CD8-positive, alpha-beta memory T cell (primary cell): Measurements from ENCODE around the gene PDLIM5. TPM values are rescaled to one million over a fixed set of nuclear protein-coding genes. Genes with fewer than 3 reads are reported as not detected.

Experiments
- CTCF ChIA-PET: fragments of 350-600 bp; sonication (Branson Sonifier 250); formaldehyde crosslinking; loops from one replicate; lab custom pipeline; 2021; ENCODE audit warnings: antibody characterized with exemption; lab: Charles Lee
- POLR2A ChIA-PET: fragments of 350-600 bp; sonication (Branson Sonifier 250); formaldehyde crosslinking; loops from one replicate; lab custom pipeline; 2021; ENCODE audit warnings: antibody characterized with exemption; lab: Charles Lee
- DNase-seq, 5 donors: peaks; one replicate each; pipeline versions ENCODE4 v3.0.0 to v3.0.0-alpha.2; 2020 to 2022; ENCODE audit warnings: mixed read lengths in 1 of 5
- H3K27ac ChIP-seq: one replicate; pipeline ENCODE4 v1.7.0; 2013; ENCODE audit warnings: low read depth, mild to moderate bottlenecking, low read length, moderate library complexity
- H3K27me3 ChIP-seq: 2 replicates; pipeline ENCODE4 v1.7.0; 2013; ENCODE audit warnings: low read length, mild to moderate bottlenecking; ENCODE audit not compliant: insufficient read depth, poor library complexity, severe bottlenecking
- H3K36me3 ChIP-seq: 2 replicates; pipeline ENCODE4 v1.7.0; 2013; ENCODE audit warnings: mild to moderate bottlenecking, low read length, moderate library complexity; ENCODE audit not compliant: insufficient read depth
- H3K4me1 ChIP-seq: 2 replicates; pipeline ENCODE4 v1.7.0; 2013; ENCODE audit warnings: mild to moderate bottlenecking, low read length, moderate library complexity; ENCODE audit not compliant: insufficient read depth
- H3K4me3 ChIP-seq: 2 replicates; pipeline ENCODE4 v1.7.0; 2013; ENCODE audit warnings: mild to moderate bottlenecking, low read length
- H3K9me3 ChIP-seq: 2 replicates; pipeline ENCODE4 v1.7.0; 2013; ENCODE audit warnings: mild to moderate bottlenecking, low read length
- H3K27ac Mint-ChIP-seq, 8 donors: one replicate each; pipeline ENCODE4 v1.8.0; 2020 to 2021; ENCODE audit warnings: mixed read lengths in 8 of 8, mild to moderate bottlenecking in 6 of 8, inconsistent platforms in 3 of 8, moderate library complexity in 3 of 8
- H3K27me3 Mint-ChIP-seq, 2 donors: one replicate each; pipeline ENCODE4 v1.8.0; 2020 to 2021; ENCODE audit warnings: mixed read lengths in 2 of 2, mild to moderate bottlenecking in 1 of 2, moderate library complexity in 1 of 2
- H3K36me3 Mint-ChIP-seq, 3 donors: one replicate each; pipeline ENCODE4 v1.8.0; 2020 to 2021; ENCODE audit warnings: mixed read lengths in 3 of 3, inconsistent platforms in 1 of 3, mild to moderate bottlenecking in 1 of 3
- H3K4me1 Mint-ChIP-seq, 3 donors: one replicate each; pipeline ENCODE4 v1.8.0; 2020 to 2021; ENCODE audit warnings: mixed read lengths in 3 of 3, inconsistent platforms in 1 of 3, mild to moderate bottlenecking in 1 of 3
- H3K4me3 Mint-ChIP-seq, 7 donors: one replicate each; pipeline ENCODE4 v1.8.0; 2020 to 2021; ENCODE audit warnings: mixed read lengths in 7 of 7, mild to moderate bottlenecking in 6 of 7, moderate library complexity in 4 of 7, inconsistent platforms in 2 of 7
- H3K9me3 Mint-ChIP-seq, 5 donors: one replicate each; pipeline ENCODE4 v1.8.0; 2020 to 2022; ENCODE audit warnings: mixed read lengths in 5 of 5, mild to moderate bottlenecking in 3 of 5, moderate library complexity in 2 of 5, inconsistent platforms in 1 of 5
- polyA plus RNA-seq: library from polyadenylated mRNA; unstranded; fragments of 300-500 nt; fragmentation: Illumina TruSeq; gene quantifications from one replicate; pipeline ENCODE4 v1.2.3, GENCODE V29; 2021
- total RNA-seq, 2 experiments: library from RNA; stranded (reverse); gene quantifications; one replicate each; pipeline ENCODE4 v1.2.3, GENCODE V29; 2021

Gene PDLIM5
- total and polyA plus RNA-seq, 3 experiments from 2014 or later: 27.0 to 50.2 (median 27.4) TPM

DNA sequence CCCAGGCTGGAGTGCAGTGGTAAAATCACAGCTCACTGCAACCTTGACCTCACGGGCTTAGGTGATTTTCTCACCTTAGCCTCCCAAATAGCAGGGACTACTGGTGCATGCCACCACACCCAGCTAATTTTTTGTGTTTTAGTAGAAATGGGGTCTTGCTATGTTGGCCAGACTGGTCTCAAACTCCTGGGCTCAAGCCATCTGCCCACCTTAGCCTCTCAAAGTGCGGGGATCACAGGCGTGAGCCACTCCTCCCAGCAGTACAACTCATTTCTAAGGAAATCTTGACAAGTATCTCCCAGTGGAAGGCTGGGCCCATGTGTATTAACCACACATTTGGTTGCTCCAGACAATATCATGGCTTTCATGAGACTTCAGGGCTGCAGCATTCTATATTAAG is 20.4 kb upstream of the PDLIM5 start:
- Mint-ChIP-seq H3K27ac (no peak overlapping the region), H3K9me3 (peaks cover 6 to 12% (median 8%) of the 10 kb centered on the region in 5 donors), H3K4me3 (no peak overlapping the region), H3K4me1 (no peaks in the 10 kb centered on the region), H3K27me3 (peaks cover 4 to 10% of the 10 kb centered on the region in 2 donors), H3K36me3 (peaks cover 0 to 9% (median 0%) of the 10 kb centered on the region in 3 donors)
- H3K36me3 ChIP-seq: no peaks in the 10 kb centered on the region
- DNase-seq: no peak
- no peak overlapping the region for H3K27ac ChIP-seq
- H3K4me1 ChIP-seq: no peaks in the 10 kb centered on the region
- no peaks in the 10 kb centered on the region for H3K9me3 ChIP-seq
- POLR2A ChIA-PET: no interaction called here
- CTCF ChIA-PET: interaction anchor here (1.7 kb wide), 1 partner anchor 24 kb away, joined by 4 read pairs; no protein-coding TSS in a partner anchor
- H3K4me3 ChIP-seq: no peak overlapping the region
- no peaks in the 10 kb centered on the region for H3K27me3 ChIP-seq

DNA sequence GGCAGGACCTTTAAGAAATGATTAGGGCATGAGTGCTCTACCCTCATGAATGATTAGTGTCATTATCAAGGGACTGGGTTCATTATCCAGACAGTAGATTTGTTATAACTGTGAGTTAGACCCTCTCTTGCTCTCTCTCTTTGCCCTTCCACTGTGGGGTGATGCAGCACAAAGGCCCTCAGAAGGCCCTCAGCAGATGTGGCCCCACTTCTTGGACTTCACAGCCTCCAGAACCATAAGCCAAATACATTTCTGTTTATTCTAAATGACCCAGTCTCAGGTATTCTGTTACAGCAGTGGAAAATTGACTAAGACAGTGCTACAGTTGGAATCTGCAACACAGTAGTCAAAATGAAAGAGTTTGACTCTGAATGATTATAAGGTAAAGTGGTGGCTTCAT is 17.2 kb upstream of the PDLIM5 start:
- CTCF ChIA-PET: no interaction called here
- Mint-ChIP-seq H3K9me3 (peaks cover 0 to 2% (median 2%) of the 10 kb centered on the region in 5 donors), H3K27me3 (peaks cover 9 to 20% of the 10 kb centered on the region in 2 donors), H3K36me3 (peaks cover 0 to 4% (median 0%) of the 10 kb centered on the region in 3 donors), H3K4me1 (peaks cover 0 to under 1% (median 0%) of the 10 kb centered on the region in 3 donors), H3K4me3 (no peak overlapping the region), H3K27ac (no peak overlapping the region)
- Histone ChIP-seq H3K9me3 (no peaks in the 10 kb centered on the region), H3K4me1 (no peaks in the 10 kb centered on the region), H3K4me3 (no peak overlapping the region), H3K27me3 (no peaks in the 10 kb centered on the region), H3K27ac (no peak overlapping the region), H3K36me3 (no peaks in the 10 kb centered on the region)
- no peak for DNase-seq
- POLR2A ChIA-PET: no interaction called here

DNA sequence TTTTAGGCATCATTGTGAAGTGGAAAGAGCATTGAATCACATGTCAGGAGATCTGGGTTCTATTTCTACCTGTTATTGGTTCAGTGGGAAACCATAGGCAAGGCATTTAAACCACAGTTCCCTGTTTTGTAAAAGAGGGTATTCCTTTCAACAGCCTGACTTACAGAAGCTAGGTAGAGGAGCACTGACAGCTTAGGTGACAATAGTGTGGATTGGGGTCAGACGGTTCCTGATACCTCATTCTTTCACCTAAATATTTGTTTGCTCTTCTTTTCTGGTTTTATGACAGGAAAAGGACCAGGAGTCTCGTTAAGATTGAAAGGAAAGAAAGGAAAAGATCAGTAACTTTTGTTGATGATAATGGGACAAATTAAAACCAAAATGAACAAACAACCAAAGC is 15.9 kb upstream of the PDLIM5 start:
- H3K9me3 ChIP-seq: no peaks in the 10 kb centered on the region
- ChIA-PET POLR2A (no interaction called here), CTCF (no interaction called here)

DNA sequence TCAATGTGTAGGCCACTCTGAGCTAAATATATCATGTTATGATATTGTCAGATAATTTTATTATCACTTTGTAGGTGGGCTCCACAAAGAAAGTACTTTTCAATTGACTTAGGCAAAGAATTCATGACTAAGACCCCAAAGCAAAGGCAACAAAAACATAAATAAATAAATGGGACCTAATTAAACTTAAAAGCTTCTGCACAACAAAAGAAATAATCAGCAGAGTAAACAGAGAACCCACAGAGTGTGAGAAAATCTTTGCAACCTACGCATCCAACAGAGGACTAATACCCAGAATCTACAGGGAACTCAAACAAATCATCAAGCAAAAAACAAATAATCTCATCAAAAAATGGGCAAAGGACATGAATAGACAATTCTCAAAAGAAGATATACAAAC is 15.2 kb upstream of the PDLIM5 start:
- Mint-ChIP-seq H3K27ac (no peak overlapping the region), H3K36me3 (peaks cover 0 to 4% (median 0%) of the 10 kb centered on the region in 3 donors), H3K4me1 (peaks cover 0 to 3% (median 0%) of the 10 kb centered on the region in 3 donors), H3K4me3 (no peak overlapping the region), H3K27me3 (peaks cover 9 to 20% of the 10 kb centered on the region in 2 donors), H3K9me3 (peaks cover 0 to 2% (median 2%) of the 10 kb centered on the region in 5 donors)
- H3K4me1 ChIP-seq: no peaks in the 10 kb centered on the region
- no peaks in the 10 kb centered on the region for H3K36me3 ChIP-seq
- H3K9me3 ChIP-seq: no peaks in the 10 kb centered on the region
- H3K4me3 ChIP-seq: no peak overlapping the region
- no peak for DNase-seq
- ChIA-PET CTCF (no interaction called here), POLR2A (no interaction called here)
- no peak overlapping the region for H3K27ac ChIP-seq
- H3K27me3 ChIP-seq: no peaks in the 10 kb centered on the region

More for the DNA sequence above, 15.9 kb upstream of the PDLIM5 start:
- Mint-ChIP-seq H3K4me1 (peaks cover 0 to 3% (median 0%) of the 10 kb centered on the region in 3 donors), H3K4me3 (no peak overlapping the region), H3K36me3 (peaks cover 0 to 4% (median 0%) of the 10 kb centered on the region in 3 donors), H3K27me3 (peaks cover 9 to 20% of the 10 kb centered on the region in 2 donors), H3K27ac (no peak overlapping the region), H3K9me3 (peaks cover 0 to 2% (median 2%) of the 10 kb centered on the region in 5 donors)
- no peaks in the 10 kb centered on the region for H3K4me1 ChIP-seq
- DNase-seq: no peak
- no peaks in the 10 kb centered on the region for H3K36me3 ChIP-seq
- H3K27ac ChIP-seq: no peak overlapping the region
- H3K4me3 ChIP-seq: no peak overlapping the region
- H3K27me3 ChIP-seq: no peaks in the 10 kb centered on the region

- H3K9me3 Mint-ChIP-seq: peaks cover 0 to under 1% (median 0%) of the 10 kb centered on the region in 5 donors
- no peaks in the 10 kb centered on the region for H3K9me3 ChIP-seq
- POLR2A ChIA-PET: no interaction called here
- peaks cover 8 to 17% of the 10 kb centered on the region in 2 donors for H3K27me3 Mint-ChIP-seq
- no peaks in the 10 kb centered on the region for H3K4me1 ChIP-seq
- no peak overlapping the region for H3K4me3 ChIP-seq
- no peak for DNase-seq
- H3K4me3 Mint-ChIP-seq: no peak overlapping the region
- H3K4me1 Mint-ChIP-seq: peaks cover 0 to 3% (median 0%) of the 10 kb centered on the region in 3 donors
- H3K27ac Mint-ChIP-seq: no peak overlapping the region
- CTCF ChIA-PET: no interaction called here
- no peaks in the 10 kb centered on the region for H3K36me3 ChIP-seq
- H3K27ac ChIP-seq: no peak overlapping the region
- no peaks in the 10 kb centered on the region for H3K27me3 ChIP-seq
- peaks cover 0 to under 1% (median 0%) of the 10 kb centered on the region in 3 donors for H3K36me3 Mint-ChIP-seq
Observed at GRCh38 chr4:94439606-94440005, 12.1 kb upstream of the PDLIM5 start.

GRCh38 chr4:94441838-94442237 is 9.9 kb upstream of the PDLIM5 start:
- Histone ChIP-seq H3K36me3 (no peaks in the 10 kb centered on the region), H3K4me1 (no peaks in the 10 kb centered on the region), H3K9me3 (no peaks in the 10 kb centered on the region), H3K4me3 (no peak overlapping the region), H3K27ac (no peak overlapping the region), H3K27me3 (no peaks in the 10 kb centered on the region)
- Mint-ChIP-seq H3K27me3 (peaks cover 4 to 17% of the 10 kb centered on the region in 2 donors), H3K36me3 (no peaks in the 10 kb centered on the region), H3K27ac (no peak overlapping the region), H3K4me1 (peaks cover 0 to 3% (median 0%) of the 10 kb centered on the region in 3 donors), H3K4me3 (no peak overlapping the region), H3K9me3 (no peaks in the 10 kb centered on the region)
- DNase-seq: no peak
- CTCF ChIA-PET: no interaction called here
- POLR2A ChIA-PET: interaction anchor here (1.0 kb wide), 1 partner anchor 9 kb away, joined by 3 read pairs; no protein-coding TSS in a partner anchor

GRCh38 chr4:94442251-94442650 is 9.5 kb upstream of the PDLIM5 start:
- DNase-seq: no peak
- Histone ChIP-seq H3K27ac (no peak overlapping the region), H3K9me3 (no peaks in the 10 kb centered on the region), H3K4me3 (no peak overlapping the region), H3K4me1 (no peaks in the 10 kb centered on the region), H3K27me3 (no peaks in the 10 kb centered on the region), H3K36me3 (no peaks in the 10 kb centered on the region)
- H3K27ac Mint-ChIP-seq: no peak overlapping the region
- peaks cover 0 to 3% (median 0%) of the 10 kb centered on the region in 3 donors for H3K4me1 Mint-ChIP-seq
- H3K27me3 Mint-ChIP-seq: peaks cover 4 to 16% of the 10 kb centered on the region in 2 donors
- H3K36me3 Mint-ChIP-seq: no peaks in the 10 kb centered on the region
- POLR2A ChIA-PET: interaction anchor here (1.0 kb wide), 1 partner anchor 9 kb away, joined by 3 read pairs; no protein-coding TSS in a partner anchor
- H3K9me3 Mint-ChIP-seq: no peaks in the 10 kb centered on the region
- CTCF ChIA-PET: no interaction called here
- no peak overlapping the region for H3K4me3 Mint-ChIP-seq

DNA sequence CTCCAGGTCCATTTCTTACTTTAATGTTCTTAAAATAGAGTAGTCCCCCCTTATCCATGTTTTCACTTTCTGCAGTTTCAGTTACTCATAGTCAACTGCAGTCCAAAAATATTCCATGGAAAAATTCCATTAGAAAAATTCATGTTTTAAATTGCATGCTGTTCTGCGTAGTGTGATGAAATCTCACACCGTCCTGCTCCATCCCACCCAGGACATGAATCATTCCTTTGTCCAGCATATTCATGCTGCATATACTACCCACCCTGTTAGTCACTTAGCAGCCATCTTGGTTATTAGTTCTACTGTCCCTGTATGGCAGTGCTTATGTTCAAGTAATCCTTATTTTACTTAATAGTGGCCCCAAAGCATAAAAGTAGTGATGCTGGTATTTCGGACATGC is 5.4 kb upstream of the PDLIM5 start:
- Histone ChIP-seq H3K4me3 (no peak overlapping the region), H3K4me1 (peaks cover 6% of the 10 kb centered on the region), H3K36me3 (no peaks in the 10 kb centered on the region), H3K27ac (no peak overlapping the region), H3K27me3 (peaks cover 3% of the 10 kb centered on the region), H3K9me3 (no peaks in the 10 kb centered on the region)
- Mint-ChIP-seq H3K4me3 (no peak overlapping the region), H3K4me1 (peaks cover 6% of the 10 kb centered on the region in 3 donors), H3K9me3 (no peaks in the 10 kb centered on the region), H3K36me3 (peaks cover 0 to under 1% (median 0%) of the 10 kb centered on the region in 3 donors), H3K27ac (no peak overlapping the region), H3K27me3 (peaks cover 12 to 32% of the 10 kb centered on the region in 2 donors)
- CTCF ChIA-PET: no interaction called here
- DNase-seq: no peak
- POLR2A ChIA-PET: no interaction called here
